Stimulated activated CD4-positive, alpha-beta T cell treated with anti-CD3 and anti-CD28 coated beads, Interleukin-12 subunit alpha, Interleukin-12 subunit beta, amount 100 ng/mL, for 48 hours (primary cell): ENCODE results near the gene TOB2.
"Not testable (repeated sequence)": the region's sequence is repeated elsewhere in the genome, so short reads cannot be mapped to it uniquely, and the experiment has no call there.

ENCODE experiments used
- DNase-seq, 3 donors: peaks; one replicate each; pipeline ENCODE4 v3.0.0-alpha.2; 2020; ENCODE audit warnings: low read depth in 2 of 3, low spot score in 1 of 3

The TOB2 gene

DNA sequence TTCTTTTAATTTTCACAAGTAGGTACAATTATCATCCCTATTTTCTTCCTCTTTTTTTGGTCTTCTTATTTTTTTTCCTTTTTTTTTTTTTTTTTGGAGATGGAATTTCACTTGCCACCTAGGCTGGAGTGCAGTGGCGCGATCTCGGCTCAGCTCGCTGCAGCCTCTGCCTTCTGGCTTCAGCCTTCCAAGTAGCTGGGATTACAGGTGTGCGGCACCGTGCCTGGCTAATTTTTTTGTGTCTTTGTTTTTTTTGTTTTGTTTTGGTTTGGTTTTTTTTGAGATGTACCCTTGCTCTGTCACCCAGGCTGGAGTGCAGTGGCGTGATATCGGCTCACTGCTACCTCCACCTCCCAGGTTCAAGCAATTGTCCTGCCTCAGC lies 16.7 kb downstream of the TOB2 start:
- no peak for DNase-seq

- no peak for DNase-seq
Observed at GRCh38 chr22:41429232-41429950, 17.2 kb downstream of the TOB2 start.

DNA sequence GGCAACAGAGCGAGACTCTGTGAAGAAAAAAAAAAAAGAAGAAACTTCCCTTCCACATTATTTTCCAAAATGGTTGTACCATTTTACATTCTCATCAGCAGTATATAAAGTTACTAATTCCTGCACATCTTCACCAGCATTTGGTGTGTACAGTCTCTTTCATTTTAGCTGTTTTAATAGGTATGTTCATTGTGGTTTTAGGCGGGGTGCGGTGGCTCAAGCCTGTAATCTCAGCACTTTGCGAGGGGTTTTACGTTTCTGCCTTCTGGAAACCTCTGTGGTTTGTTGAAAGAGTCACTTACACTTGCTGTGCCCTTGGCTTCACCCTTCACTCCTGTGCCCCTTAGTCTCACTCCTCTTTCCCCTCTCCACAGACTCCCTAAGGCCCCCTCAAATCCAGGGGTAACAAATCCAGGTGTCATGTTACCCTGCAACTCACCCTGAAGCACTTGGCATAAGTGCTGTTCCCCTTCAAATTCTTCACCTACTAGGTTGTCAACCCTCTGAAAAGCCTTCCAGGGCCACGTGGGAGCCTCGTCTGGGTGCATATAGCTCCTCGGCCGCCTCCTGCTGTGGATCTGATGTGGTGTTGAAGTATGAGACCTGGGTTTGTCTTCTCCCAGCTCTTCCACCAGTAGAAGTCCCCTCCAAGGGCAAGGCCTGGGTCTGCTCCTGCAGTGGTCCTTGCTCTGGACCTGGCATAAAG lies 20.8 kb downstream of the TOB2 start:
- DNase-seq: no peak

DNA sequence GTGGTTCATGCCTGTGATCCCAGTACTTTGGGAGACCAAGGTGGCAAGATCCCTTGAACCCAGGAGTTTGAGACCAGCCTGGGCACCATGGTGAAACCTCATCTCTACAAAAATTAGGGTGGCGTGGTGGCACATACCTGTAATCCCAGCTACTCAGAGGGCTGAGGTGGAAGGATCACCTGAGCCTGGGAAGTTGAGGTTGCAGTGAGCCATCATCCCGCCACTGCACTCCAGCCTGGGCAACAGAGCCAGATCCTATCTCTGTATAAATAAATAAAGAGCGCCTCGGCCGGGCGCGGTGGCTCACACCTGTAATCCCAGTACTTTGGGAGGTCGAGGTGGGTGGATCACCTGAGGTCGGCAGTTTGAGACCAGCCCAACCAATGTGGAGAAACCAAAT lies 27.9 kb downstream of the TOB2 start:
- DNase-seq: no peak

DNA sequence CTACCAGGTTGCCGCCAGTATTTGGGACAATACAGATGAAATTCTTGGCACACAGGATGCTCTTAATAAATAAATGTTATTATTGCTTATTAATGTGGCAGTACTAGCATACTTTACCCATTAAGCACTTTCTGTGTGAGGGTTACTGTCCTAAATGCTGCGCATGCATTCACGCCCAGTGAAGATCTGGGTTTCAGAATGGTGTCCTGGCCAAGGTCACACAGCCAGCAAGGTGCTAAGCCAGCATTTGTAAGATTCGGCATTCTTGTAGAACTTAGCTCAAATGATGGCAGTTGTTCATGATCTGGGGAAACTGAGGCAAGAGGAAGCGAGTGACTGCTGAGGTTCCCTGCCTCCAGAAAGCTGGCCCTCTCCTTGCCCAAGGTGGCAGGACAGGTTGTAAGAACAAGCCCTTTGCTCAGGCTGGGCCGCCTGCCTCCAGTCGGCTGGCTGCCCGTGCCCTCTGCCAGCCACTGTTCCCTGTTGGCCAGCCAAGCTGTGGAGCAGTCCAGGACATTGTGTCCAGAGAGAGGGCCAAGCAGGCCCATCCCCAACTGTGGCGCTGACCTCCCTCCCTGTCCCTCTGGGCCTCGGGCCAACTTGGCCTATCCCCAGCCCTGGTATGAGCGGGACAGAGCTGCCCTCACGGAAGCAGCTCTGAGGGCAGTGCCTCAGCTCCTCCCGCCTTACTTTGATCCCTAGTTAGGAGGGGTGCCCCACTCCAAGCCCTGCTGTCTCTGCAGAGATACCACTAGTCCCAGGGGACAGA lies 28.8 kb downstream of the TOB2 start:
- no peak for DNase-seq

DNA sequence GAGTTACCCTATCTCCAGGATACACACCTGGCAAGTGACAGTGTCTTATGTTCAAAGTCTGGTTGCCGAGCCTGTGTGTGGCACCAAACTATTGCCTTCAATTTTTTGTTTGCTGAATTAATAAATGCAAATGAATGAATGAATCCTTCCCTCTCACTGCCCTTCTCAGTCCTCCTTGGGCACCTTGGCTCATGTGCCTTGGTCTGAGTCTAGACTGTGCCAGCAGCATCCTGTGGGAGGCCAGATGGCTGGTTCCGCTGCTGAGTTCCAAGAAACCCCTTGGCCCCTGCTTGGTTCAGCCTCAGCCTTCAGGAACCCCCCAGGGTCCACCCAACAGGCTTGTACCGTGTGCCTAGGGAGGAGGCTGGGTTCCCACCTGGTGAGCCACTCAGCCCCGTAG lies 31.0 kb downstream of the TOB2 start:
- no peak for DNase-seq

DNA sequence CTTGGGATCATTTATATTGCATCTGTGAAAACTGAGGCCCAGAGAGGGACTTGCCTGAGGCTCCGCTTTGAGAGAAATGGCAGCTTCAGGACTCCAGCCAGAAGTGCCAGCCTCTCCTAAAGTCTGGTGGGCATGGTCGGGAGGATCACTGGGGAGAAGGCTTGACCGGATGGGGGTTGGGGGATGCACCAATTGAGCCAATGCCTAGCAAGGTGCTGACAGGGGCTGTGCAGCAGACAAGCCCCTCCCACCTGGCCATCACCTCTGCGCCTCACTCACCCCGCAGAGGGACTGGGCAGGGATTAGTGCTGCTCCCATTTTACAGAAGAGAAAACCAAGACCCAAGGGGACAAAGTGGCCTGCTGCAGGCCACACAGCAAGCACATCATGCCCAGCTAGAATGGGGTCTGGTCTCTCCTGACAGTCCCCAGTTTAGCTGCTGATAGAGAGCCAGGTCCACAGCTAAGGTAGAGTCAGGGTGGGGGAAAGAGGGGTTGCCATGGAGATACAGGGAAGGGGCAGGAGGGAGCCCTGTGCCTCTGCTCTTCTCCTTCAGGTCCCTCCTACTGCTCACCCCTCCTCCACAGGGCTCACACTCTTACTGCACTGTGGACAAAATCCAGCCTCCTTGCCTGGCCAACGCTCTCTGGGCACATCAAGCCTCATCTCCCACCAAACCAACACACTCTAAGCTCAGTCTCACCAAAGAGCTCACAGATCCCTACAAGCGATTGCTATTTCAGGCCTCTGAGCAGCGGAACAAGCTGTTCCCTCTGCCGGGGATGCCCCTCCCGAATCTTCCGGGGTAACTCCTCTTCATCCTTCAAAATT lies 35.4 kb downstream of the TOB2 start:
- no peak for DNase-seq

DNA sequence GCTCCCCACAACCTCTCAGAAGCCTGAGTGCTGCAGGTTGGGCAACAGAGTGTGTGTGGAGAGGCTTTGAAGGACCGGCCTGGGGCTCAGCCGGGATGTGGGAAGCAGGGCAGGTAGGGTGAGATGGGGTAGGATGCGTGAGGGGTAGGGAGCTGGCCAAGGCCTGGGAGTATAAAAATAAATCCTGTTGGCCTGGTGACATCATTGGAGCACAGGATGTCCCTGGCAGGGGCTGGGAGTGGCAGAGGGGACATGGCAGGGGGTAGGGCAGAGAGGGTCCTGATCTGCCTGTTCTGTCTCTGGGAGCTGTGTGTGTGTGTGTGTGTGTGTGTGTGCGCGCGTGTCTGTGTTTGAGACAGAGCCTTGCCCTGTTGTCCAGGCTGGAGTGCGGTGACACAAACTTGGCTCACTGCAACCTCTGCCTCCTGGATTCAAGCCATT lies 36.3 kb downstream of the TOB2 start:
- no peak for DNase-seq

DNA sequence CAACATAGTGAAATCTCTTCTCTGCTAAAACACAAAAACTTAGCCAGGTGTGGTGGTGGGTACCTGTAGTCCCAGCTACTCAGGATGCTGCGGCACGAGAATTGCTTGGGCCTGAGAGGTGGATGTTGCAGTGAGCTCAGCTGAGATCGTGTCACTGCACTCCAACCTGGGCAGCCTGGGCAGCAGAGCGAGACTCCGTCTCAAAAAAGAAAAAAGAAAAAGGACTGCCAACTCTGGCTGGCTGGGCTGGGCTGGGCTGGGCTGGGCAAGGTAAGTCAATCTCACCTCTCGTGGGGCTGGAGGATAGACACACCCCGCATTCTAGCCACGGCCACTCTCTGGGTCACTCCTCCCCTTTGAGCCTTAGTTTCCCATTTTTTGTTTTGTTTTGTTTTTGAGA lies 37.9 kb downstream of the TOB2 start:
- no peak for DNase-seq

DNA sequence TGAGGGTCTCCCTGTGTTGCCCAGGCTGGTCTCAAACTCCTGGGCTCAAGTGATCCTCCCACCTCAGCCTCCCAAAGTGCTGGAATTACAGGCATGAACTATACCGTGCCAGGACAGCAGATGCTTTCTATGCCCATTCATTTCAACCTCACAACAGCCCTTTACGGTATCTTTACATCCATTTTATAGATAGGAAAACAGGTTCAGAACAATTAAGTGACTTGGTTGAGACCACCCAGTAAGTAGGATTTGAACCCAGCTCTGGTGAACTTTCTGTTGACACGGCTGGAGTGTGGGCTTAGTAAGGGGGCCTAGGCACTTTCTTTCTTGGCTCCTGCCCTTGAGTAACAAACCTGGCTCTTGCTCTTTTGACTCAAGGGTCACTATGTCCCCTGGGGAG lies 39.2 kb downstream of the TOB2 start:
- no peak for DNase-seq

- no peak for DNase-seq
Observed at GRCh38 chr22:41406410-41406809, 40.2 kb downstream of the TOB2 start.

- DNase-seq: peak in 1 of 3 donors; percentile 21
Observed at GRCh38 chr22:41405588-41405987, 41.0 kb downstream of the TOB2 start.

GRCh38 chr22:41403532-41404318 lies 42.9 kb downstream of the TOB2 start:
- DNase-seq: peak; percentile 81 to 90 (median 82)

- DNase-seq: not testable (repeated sequence)
Observed at GRCh38 chr22:41402851-41403250, 43.8 kb downstream of the TOB2 start.

DNA sequence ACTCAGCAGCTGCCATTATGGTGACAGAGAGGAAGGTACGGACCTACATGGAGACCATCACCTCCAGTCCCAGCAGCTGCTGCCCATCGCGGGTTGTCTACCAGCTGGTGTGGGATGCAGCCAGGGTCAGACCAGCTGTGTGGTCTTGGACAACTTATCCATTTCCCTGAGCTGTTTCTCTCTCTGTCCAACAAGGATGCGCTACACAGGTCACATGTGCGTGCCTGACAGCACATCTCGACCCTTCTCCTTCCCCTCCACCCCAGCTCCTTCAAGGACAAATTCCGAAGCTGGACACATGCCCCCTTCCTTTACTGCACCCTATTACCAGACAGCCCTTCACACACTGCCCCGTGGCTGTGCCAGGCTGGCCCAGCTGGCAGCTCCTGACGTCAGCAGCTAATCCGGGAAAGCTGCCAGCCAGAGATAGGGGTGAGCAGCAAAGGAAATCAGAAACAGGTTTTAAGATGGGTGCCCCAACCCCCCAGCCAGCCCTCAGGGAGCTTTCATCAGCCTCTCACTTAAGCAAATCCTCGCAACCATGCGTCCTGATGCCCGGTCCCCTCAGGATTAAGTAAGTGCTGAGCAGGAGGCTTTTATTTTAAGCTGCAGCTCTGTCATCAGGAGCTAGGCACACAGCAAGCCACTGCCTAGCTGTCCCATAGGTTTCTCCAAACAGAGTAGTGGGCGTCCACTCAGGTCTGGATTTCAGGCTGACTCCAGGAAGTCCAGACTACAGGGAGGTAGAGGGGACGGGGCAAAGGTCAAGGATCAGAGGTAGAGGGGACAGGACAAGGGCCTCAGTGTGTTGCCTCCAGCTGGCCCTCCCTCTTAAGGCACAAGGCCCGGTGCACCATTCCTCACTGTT lies 44.6 kb downstream of the TOB2 start:
- no peak for DNase-seq

- no peak for DNase-seq
Observed at GRCh38 chr22:41398921-41399320, 47.7 kb downstream of the TOB2 start.

DNA sequence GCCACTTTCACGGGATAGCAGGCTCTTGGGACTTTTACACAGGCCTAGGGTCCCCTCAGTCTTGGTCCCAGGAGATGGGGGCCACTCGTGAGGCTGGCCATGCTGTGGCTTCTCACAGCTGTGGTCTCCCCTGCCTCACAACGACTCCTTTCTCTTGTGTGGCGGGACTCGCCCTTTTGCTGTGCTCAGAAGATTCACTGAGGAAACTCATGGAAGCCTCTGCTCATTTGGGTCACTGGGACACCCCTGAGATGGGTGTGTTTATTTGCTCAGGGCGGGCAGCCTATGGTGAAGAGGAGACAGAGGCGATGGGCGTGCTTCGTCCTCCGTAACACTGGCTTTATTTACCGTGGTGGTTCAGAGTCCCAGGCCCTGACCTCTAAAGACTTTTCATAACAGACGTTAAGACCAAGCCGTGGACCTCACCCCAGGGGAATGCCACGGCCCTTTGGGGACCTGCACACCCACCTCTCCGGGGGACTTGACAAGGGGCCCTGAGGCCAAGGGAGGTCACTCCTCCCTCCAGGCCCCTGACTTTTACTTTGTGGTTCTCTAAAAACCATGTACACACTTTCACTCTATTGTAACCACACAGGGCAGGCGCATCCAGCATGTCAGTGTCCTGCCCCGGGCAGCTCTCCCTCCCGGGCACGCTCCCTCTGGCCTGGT lies 49.3 kb downstream of the TOB2 start:
- no peak for DNase-seq

DNA sequence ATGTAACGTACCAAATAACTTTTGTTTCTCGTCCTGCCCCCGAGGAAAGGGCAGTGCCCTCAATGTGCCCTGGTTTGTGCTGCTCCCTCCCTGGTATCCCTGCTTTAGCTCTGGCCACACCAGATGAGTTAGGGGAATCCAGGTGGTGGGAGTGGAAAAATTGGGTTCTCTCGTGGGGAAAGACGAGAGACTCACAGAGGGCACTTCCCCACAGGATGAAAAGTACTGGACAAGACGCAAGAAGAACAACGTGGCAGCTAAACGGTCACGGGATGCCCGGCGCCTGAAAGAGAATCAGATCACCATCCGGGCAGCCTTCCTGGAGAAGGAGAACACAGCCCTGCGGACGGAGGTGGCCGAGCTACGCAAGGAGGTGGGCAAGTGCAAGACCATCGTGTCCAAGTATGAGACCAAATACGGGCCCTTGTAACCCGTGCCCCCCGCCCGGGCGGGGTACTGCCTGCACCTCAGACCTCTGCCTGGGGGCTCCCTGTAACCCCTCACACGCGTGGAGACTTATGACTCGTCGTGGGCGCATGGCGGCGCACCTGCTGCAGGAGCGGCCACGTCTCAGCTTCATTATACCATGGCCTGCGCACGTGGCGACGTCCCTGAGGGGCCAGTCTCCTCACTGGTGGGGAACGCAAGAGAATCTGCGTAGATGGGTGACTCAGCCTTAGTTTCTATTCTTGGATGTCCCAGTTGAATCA lies 50.9 kb downstream of the TOB2 start:
- DNase-seq: no peak
